22Rv1 (cell line): ENCODE results near the gene AIG1.

Experiments
- CTCF ChIP-seq: fragments of 450-650 bp; IDR thresholded peaks from 2 replicates; pipeline ENCODE4 v1.5.1; 2017; ENCODE audit warnings: mild to moderate bottlenecking
- ZFX ChIP-seq: fragments of 450-650 bp; IDR thresholded peaks from 2 replicates; pipeline ENCODE4 v1.6.1; 2017; ENCODE audit warnings: antibody characterized with exemption, borderline replicate concordance

GRCh38 chr6:143264379-143264778 lies 203.7 kb downstream of the AIG1 start:
- no peak for TF ChIP-seq CTCF
- no peak for TF ChIP-seq ZFX
